ENCODE data around the gene SMOC2. TPM values are rescaled to one million over a fixed set of nuclear protein-coding genes. Genes with fewer than 3 reads are reported as not detected.

SMOC2 gene
- polyA plus RNA-seq, 1 donor from 2014 or later = 0.50 TPM

GRCh38 chr6:168686831-168687730 lies 246.1 kb downstream of the SMOC2 start:
- Histone ChIP-seq H3K9me3 (ENCODE audit: low read length) (no peaks in the 10 kb centered on the region), H3F3A (ENCODE audit: insufficient read depth, low read length, poor library complexity, severe bottlenecking) (no peaks in the 10 kb centered on the region), H3K79me2 (replicated peaks; ENCODE audit: insufficient read depth, low read length) (no peaks in the 10 kb centered on the region), H3K9ac (ENCODE audit: low read length) (no peak overlapping the region), H3K27ac (ENCODE audit: low read length) (no peak overlapping the region), H3K9me2 (ENCODE audit: insufficient read depth, low read length) (no peaks in the 10 kb centered on the region), H3K27me3 (ENCODE audit: insufficient read depth, low read depth, low read length) (no peaks in the 10 kb centered on the region), H3K36me3 (ENCODE audit: insufficient read depth, low read length) (no peaks in the 10 kb centered on the region), H2AFZ (ENCODE audit: low read depth, low read length) (no peak overlapping the region), H3K4me2 (ENCODE audit: low read length) (no peak overlapping the region), H4K20me1 (ENCODE audit: insufficient read depth) (no peaks in the 10 kb centered on the region), H3K4me3 (ENCODE audit: low read length) (no peak overlapping the region)
- TF ChIP-seq EP300 (conservative IDR thresholded peaks at IDR 0.05; ENCODE audit: poor library complexity, severe bottlenecking) (no peak), REST (IDR thresholded peaks at IDR 0.05; ENCODE audit: borderline replicate concordance) (no peak), CTCF (IDR thresholded peaks at IDR 0.05; ENCODE audit: poor library complexity, severe bottlenecking) (no peak), POLR2AphosphoS5 (IDR thresholded peaks at IDR 0.05) (no peak), EZH2 (IDR thresholded peaks at IDR 0.05; ENCODE audit: borderline replicate concordance, insufficient read depth, low read length, poor library complexity, severe bottlenecking) (no peak), RAD21 (conservative IDR thresholded peaks at IDR 0.05) (no peak), SMC3 (conservative IDR thresholded peaks at IDR 0.05; ENCODE audit: poor library complexity) (no peak), MXI1 (conservative IDR thresholded peaks at IDR 0.05; ENCODE audit: poor library complexity, severe bottlenecking) (no peak), TAF1 (IDR thresholded peaks at IDR 0.05; ENCODE audit: low read depth) (no peak)

GRCh38 chr6:168690271-168690670 lies 249.3 kb downstream of the SMOC2 start:
- Histone ChIP-seq H3K27me3 (ENCODE audit: insufficient read depth, low read depth, low read length) (no peaks in the 10 kb centered on the region), H3K9ac (ENCODE audit: low read length) (no peak overlapping the region), H3K4me2 (ENCODE audit: low read length) (no peak overlapping the region), H3K9me3 (ENCODE audit: low read length) (no peaks in the 10 kb centered on the region), H3K4me3 (ENCODE audit: low read length) (no peak overlapping the region), H3K27ac (ENCODE audit: low read length) (no peak overlapping the region), H3F3A (ENCODE audit: insufficient read depth, low read length, poor library complexity, severe bottlenecking) (no peaks in the 10 kb centered on the region), H2AFZ (ENCODE audit: low read depth, low read length) (no peak overlapping the region), H3K79me2 (replicated peaks; ENCODE audit: insufficient read depth, low read length) (no peaks in the 10 kb centered on the region), H3K9me2 (ENCODE audit: insufficient read depth, low read length) (no peaks in the 10 kb centered on the region), H4K20me1 (ENCODE audit: insufficient read depth) (no peaks in the 10 kb centered on the region), H3K36me3 (ENCODE audit: insufficient read depth, low read length) (no peaks in the 10 kb centered on the region)
- no peak for TF ChIP-seq CTCF (IDR thresholded peaks at IDR 0.05; ENCODE audit: poor library complexity, severe bottlenecking)
- no peak for TF ChIP-seq RAD21 (conservative IDR thresholded peaks at IDR 0.05)
- TF ChIP-seq EP300 (conservative IDR thresholded peaks at IDR 0.05; ENCODE audit: poor library complexity, severe bottlenecking) = no peak
- TF ChIP-seq MXI1 (conservative IDR thresholded peaks at IDR 0.05; ENCODE audit: poor library complexity, severe bottlenecking) = no peak
- TF ChIP-seq TAF1 (IDR thresholded peaks at IDR 0.05; ENCODE audit: low read depth) = no peak
- no peak for TF ChIP-seq SMC3 (conservative IDR thresholded peaks at IDR 0.05; ENCODE audit: poor library complexity)
- no peak for TF ChIP-seq REST (IDR thresholded peaks at IDR 0.05; ENCODE audit: borderline replicate concordance)
- TF ChIP-seq POLR2AphosphoS5 (IDR thresholded peaks at IDR 0.05) = no peak
- no peak for TF ChIP-seq EZH2 (IDR thresholded peaks at IDR 0.05; ENCODE audit: borderline replicate concordance, insufficient read depth, low read length, poor library complexity, severe bottlenecking)
